Mesenchymal stem cell (in vitro differentiated cells and primary cell): ENCODE data around the gene CNPPD1.
A peak's percentile ranks its signal among the peaks of the same experiment; 100 is the strongest.

Experiments
- DNase-seq: peaks from one replicate; pipeline ENCODE4 v3.0.0-alpha.2; 2013
- H2AFZ ChIP-seq: one replicate; pipeline ENCODE4 v1.6.1; 2013; ENCODE audit warnings: low read depth, mild to moderate bottlenecking, control low read depth, inconsistent platforms, low read length, moderate library complexity
- H2AK5ac ChIP-seq: 2 replicates; pipeline ENCODE4 v1.6.1; 2013; ENCODE audit warnings: low read length, moderate library complexity, mild to moderate bottlenecking, inconsistent platforms; ENCODE audit not compliant: severe bottlenecking
- H2BK120ac ChIP-seq: one replicate; pipeline ENCODE4 v1.6.1; 2013; ENCODE audit warnings: low read depth, mild to moderate bottlenecking, inconsistent platforms, low read length, moderate library complexity
- H2BK12ac ChIP-seq, 2 experiments: one replicate each; pipeline ENCODE4 v1.6.1; 2013; ENCODE audit warnings: inconsistent platforms in 2 of 2, low read length in 2 of 2, mild to moderate bottlenecking in 2 of 2, moderate library complexity in 2 of 2, control low read depth in 1 of 2
- H2BK15ac ChIP-seq: one replicate; pipeline ENCODE4 v1.6.1; 2013; ENCODE audit warnings: mild to moderate bottlenecking, low read depth, inconsistent platforms; ENCODE audit not compliant: poor library complexity, severe bottlenecking
- H2BK5ac ChIP-seq: 2 replicates; pipeline ENCODE4 v1.6.1; 2013; ENCODE audit warnings: low read depth, mild to moderate bottlenecking, low read length, control low read depth, inconsistent platforms; ENCODE audit not compliant: poor library complexity, severe bottlenecking
- H3K14ac ChIP-seq, 2 experiments: one replicate each; pipeline ENCODE4 v1.6.1; 2013; ENCODE audit warnings: inconsistent platforms in 2 of 2, low read length in 2 of 2, control low read depth in 1 of 2, mild to moderate bottlenecking in 1 of 2, moderate library complexity in 1 of 2
- H3K18ac ChIP-seq, 2 experiments: one replicate each; pipeline ENCODE4 v1.6.1; 2013; ENCODE audit warnings: inconsistent platforms in 2 of 2, low read length in 2 of 2, control low read depth in 1 of 2, low read depth in 1 of 2, mild to moderate bottlenecking in 1 of 2
- H3K23ac ChIP-seq, 2 experiments: one replicate each; pipeline ENCODE4 v1.6.1; 2013; ENCODE audit warnings: inconsistent platforms in 2 of 2, low read length in 2 of 2, mild to moderate bottlenecking in 2 of 2, moderate library complexity in 2 of 2, control low read depth in 1 of 2
- H3K27ac ChIP-seq: 2 replicates; pipeline ENCODE4 v1.5.1; 2013; ENCODE audit warnings: mild to moderate bottlenecking, moderate library complexity, low read length, control low read depth, inconsistent platforms; ENCODE audit not compliant: poor library complexity, severe bottlenecking
- H3K27me3 ChIP-seq, 2 experiments: 2 replicates each; pipeline versions ENCODE4 v1.6.1 to v1.7.0; 2013; ENCODE audit warnings: low read length in 2 of 2, mild to moderate bottlenecking in 2 of 2, moderate library complexity in 2 of 2, control low read depth in 1 of 2, inconsistent platforms in 1 of 2; ENCODE audit not compliant: control insufficient read depth in 1 of 2, insufficient read depth in 1 of 2
- H3K36me3 ChIP-seq, 2 experiments: 2 replicates each; pipeline versions ENCODE4 v1.6.1 to v1.7.0; 2013; ENCODE audit warnings: low read length in 2 of 2, control low read depth in 1 of 2, inconsistent platforms in 1 of 2, low read depth in 1 of 2, mild to moderate bottlenecking in 1 of 2; ENCODE audit not compliant: insufficient read depth in 2 of 2, control insufficient read depth in 1 of 2
- H3K4ac ChIP-seq, 2 experiments: one replicate each; pipeline ENCODE4 v1.6.1; 2013; ENCODE audit warnings: inconsistent platforms in 2 of 2, low read length in 2 of 2, mild to moderate bottlenecking in 2 of 2, moderate library complexity in 2 of 2, control low read depth in 1 of 2, low read depth in 1 of 2
- H3K4me1 ChIP-seq: 2 replicates; pipeline ENCODE4 v1.6.1; 2013; ENCODE audit warnings: low read depth, low read length, control low read depth; ENCODE audit not compliant: control insufficient read depth, insufficient read depth
- H3K4me2 ChIP-seq: 2 replicates; pipeline ENCODE4 v1.6.1; 2013; ENCODE audit warnings: low read length, mild to moderate bottlenecking, inconsistent platforms; ENCODE audit not compliant: poor library complexity, severe bottlenecking
- H3K4me3 ChIP-seq, 2 experiments: 2 replicates each; pipeline versions ENCODE4 v1.5.1 to v1.7.0; 2013; ENCODE audit warnings: low read length in 2 of 2, mild to moderate bottlenecking in 2 of 2, control low read depth in 1 of 2, low read depth in 1 of 2; ENCODE audit not compliant: insufficient read depth in 1 of 2
- H3K79me1 ChIP-seq: replicated peaks from 2 replicates; pipeline ENCODE4 v1.6.1; 2013; ENCODE audit warnings: mild to moderate bottlenecking, control low read depth, low read length, inconsistent platforms; ENCODE audit not compliant: poor library complexity, severe bottlenecking
- H3K9ac ChIP-seq: 2 replicates; pipeline ENCODE4 v1.7.0; 2013; ENCODE audit warnings: mild to moderate bottlenecking, low read length, moderate library complexity
- H3K9me3 ChIP-seq: 2 replicates; pipeline ENCODE4 v1.7.0; 2013; ENCODE audit warnings: mild to moderate bottlenecking, low read length; ENCODE audit not compliant: control insufficient read depth
- H4K8ac ChIP-seq: one replicate; pipeline ENCODE4 v1.6.1; 2013; ENCODE audit warnings: inconsistent platforms, mild to moderate bottlenecking, low read length, moderate library complexity
- H4K91ac ChIP-seq: one replicate; pipeline ENCODE4 v1.6.1; 2013; ENCODE audit warnings: mild to moderate bottlenecking, low read length, inconsistent platforms
- WGBS: methylation state at CpG from one replicate; pipeline ENCODE4 v1.1.7; 2013; ENCODE audit warnings: mixed read lengths; 5-methylcytosine and 5-hydroxymethylcytosine counted together

CNPPD1 gene

GRCh38 chr2:219173176-219173575 is 3.5 kb downstream of the CNPPD1 start:
- WGBS, result 96% methylated on average over 6 of the region's 6 CpGs
- Histone ChIP-seq H3K4ac (no peak overlapping the region), H3K9ac (no peak overlapping the region)

GRCh38 chr2:219172231-219173154 is 4.2 kb downstream of the CNPPD1 start:
- Histone ChIP-seq H3K4me3 (no peak overlapping the region), H2AFZ (no peak overlapping the region), H2BK15ac (peak overlapping the region; percentile 9), H3K23ac (no peak overlapping the region), H3K79me1 (peaks cover 10% of the 10 kb centered on the region), H3K27ac (no peak overlapping the region), H3K4me1 (peaks cover 15% of the 10 kb centered on the region), H3K4ac (no peak overlapping the region), H2BK5ac (no peak overlapping the region), H2AK5ac (no peak overlapping the region), H2BK120ac (no peak overlapping the region), H3K9ac (peak overlapping the region; percentile 76), H4K91ac (no peak overlapping the region), H3K14ac (no peak overlapping the region), H3K27me3 (no peaks in the 10 kb centered on the region), H4K8ac (no peak overlapping the region), H3K18ac (no peak overlapping the region), H3K4me2 (no peak overlapping the region), H3K9me3 (no peaks in the 10 kb centered on the region), H2BK12ac (no peak overlapping the region), H3K36me3 (peaks cover 26 to 38% of the 10 kb centered on the region in 2 experiments)
- DNase-seq, result no peak
- WGBS, result 94% methylated on average over 15 of the region's 16 CpGs

More at GRCh38 chr2:219173176-219173575, 3.5 kb downstream of the CNPPD1 start:
- no peak overlapping the region for H3K4me3 ChIP-seq
- H3K18ac ChIP-seq, result no peak overlapping the region
- no peak overlapping the region for H4K8ac ChIP-seq
- H2BK120ac ChIP-seq, result no peak overlapping the region
- no peak overlapping the region for H3K4me2 ChIP-seq
- no peak overlapping the region for H2AFZ ChIP-seq
- no peak for DNase-seq
- H3K9me3 ChIP-seq, result no peaks in the 10 kb centered on the region
- H2BK5ac ChIP-seq, result no peak overlapping the region
- peaks cover 10% of the 10 kb centered on the region for H3K79me1 ChIP-seq
- peaks cover 15% of the 10 kb centered on the region for H3K4me1 ChIP-seq
- no peaks in the 10 kb centered on the region for H3K27me3 ChIP-seq
- H2BK15ac ChIP-seq, result no peak overlapping the region
- H3K27ac ChIP-seq, result no peak overlapping the region
- no peak overlapping the region for H3K23ac ChIP-seq
- H4K91ac ChIP-seq, result no peak overlapping the region
- H3K36me3 ChIP-seq, result peaks cover 26 to 38% of the 10 kb centered on the region in 2 experiments
- no peak overlapping the region for H3K14ac ChIP-seq
- no peak overlapping the region for H2AK5ac ChIP-seq
- no peak overlapping the region for H2BK12ac ChIP-seq

- H3K14ac ChIP-seq, result no peak overlapping the region
- H3K23ac ChIP-seq, result no peak overlapping the region
- H2BK12ac ChIP-seq, result peak overlapping the region in 1 of 2 experiments; percentile 37
- H4K91ac ChIP-seq, result no peak overlapping the region
- H3K18ac ChIP-seq, result no peak overlapping the region
- no peaks in the 10 kb centered on the region for H3K9me3 ChIP-seq
- no peak overlapping the region for H2AFZ ChIP-seq
- no peak overlapping the region for H2AK5ac ChIP-seq
- peaks cover 26 to 40% of the 10 kb centered on the region in 2 experiments for H3K36me3 ChIP-seq
- no peak overlapping the region for H3K4ac ChIP-seq
- H3K4me2 ChIP-seq, result no peak overlapping the region
- no peak overlapping the region for H3K4me3 ChIP-seq
- H2BK15ac ChIP-seq, result no peak overlapping the region
- H3K79me1 ChIP-seq, result peaks cover 10% of the 10 kb centered on the region
- no peak overlapping the region for H4K8ac ChIP-seq
- DNase-seq, result peak; percentile 86
- H3K4me1 ChIP-seq, result peaks cover 15% of the 10 kb centered on the region
- H2BK120ac ChIP-seq, result no peak overlapping the region
- no peaks in the 10 kb centered on the region for H3K27me3 ChIP-seq
- 52% methylated on average over 6 of the region's 6 CpGs for WGBS
- H3K9ac ChIP-seq, result peak overlapping the region; percentile 76
- H2BK5ac ChIP-seq, result no peak overlapping the region
- H3K27ac ChIP-seq, result no peak overlapping the region
These were observed 5.5 kb downstream of the CNPPD1 start for GRCh38 chr2:219171231-219171651.

DNA sequence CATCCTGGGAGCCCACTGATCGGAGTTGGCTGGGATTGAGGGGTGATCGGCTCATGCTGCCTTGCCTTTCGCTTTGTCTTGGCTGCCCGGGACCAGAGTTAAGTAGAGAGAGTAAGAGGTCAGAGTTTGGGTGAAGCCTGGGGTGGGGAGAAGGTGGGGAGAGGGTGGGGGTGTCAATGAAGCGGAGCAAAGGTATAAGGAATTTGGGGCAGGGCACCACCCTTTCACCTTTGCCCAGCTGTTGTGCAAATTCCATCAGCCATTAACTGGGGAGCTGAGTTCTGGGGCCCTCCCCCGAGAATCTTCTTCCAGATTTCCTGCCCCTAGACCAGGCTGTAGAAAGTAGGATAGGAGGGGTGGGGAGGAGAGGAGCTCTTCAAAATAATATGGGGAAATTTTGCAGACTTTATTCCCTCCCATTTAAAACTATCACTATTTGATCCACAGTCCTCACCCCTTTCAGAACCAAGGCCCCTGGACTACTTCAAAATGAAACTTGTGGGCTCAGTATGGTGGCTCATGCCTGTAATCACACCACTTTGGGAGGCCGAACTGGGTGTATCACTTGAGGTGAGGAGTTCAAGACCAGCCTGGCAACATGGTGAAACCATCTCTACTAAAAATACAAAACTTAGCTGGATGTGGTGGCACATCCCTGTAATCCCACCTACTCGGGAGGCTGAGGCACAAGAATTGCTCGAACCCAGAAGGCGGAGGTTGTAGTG is 6.6 kb downstream of the CNPPD1 start, which contains the start of gene SLC23A3:
SLC23A3 (minus strand) TSS at position 100 of the 725 bp plus-strand sequence; CDS start at position 55, 45 bp downstream.
- peak within 1 kb of the TSS; percentile 59 for H3K9ac ChIP-seq
- H3K18ac ChIP-seq, result no peak within 1 kb of the TSS
- peaks cover 27 to 40% of the 10 kb centered on the region in 2 experiments for H3K36me3 ChIP-seq
- H2AK5ac ChIP-seq, result no peak within 1 kb of the TSS
- H3K79me1 ChIP-seq, result peaks cover 10% of the 10 kb centered on the region
- no peak within 1 kb of the TSS for H4K8ac ChIP-seq
- no peak within 1 kb of the TSS for H3K4me2 ChIP-seq
- H3K27ac ChIP-seq, result no peak within 1 kb of the TSS
- H4K91ac ChIP-seq, result no peak within 1 kb of the TSS
- no peaks in the 10 kb centered on the region for H3K9me3 ChIP-seq
- no peak for DNase-seq
- no peak within 1 kb of the TSS for H2BK5ac ChIP-seq
- no peaks in the 10 kb centered on the region for H3K27me3 ChIP-seq
- H2AFZ ChIP-seq, result no peak within 1 kb of the TSS
- 92% methylated on average over 9 of the region's 10 CpGs for WGBS
- H2BK15ac ChIP-seq, result no peak within 1 kb of the TSS
- no peak within 1 kb of the TSS for H3K23ac ChIP-seq
- H3K14ac ChIP-seq, result no peak within 1 kb of the TSS
- no peak within 1 kb of the TSS for H3K4ac ChIP-seq
- no peak within 1 kb of the TSS for H2BK120ac ChIP-seq
- peaks cover 11% of the 10 kb centered on the region for H3K4me1 ChIP-seq
- no peak within 1 kb of the TSS for H3K4me3 ChIP-seq
- no peak within 1 kb of the TSS for H2BK12ac ChIP-seq
